HG02759 (cell line): Measurements from ENCODE around the gene COX4I2.
"Not testable (repeated sequence)": the region's sequence is repeated elsewhere in the genome, so short reads cannot be mapped to it uniquely, and the experiment has no call there.

ENCODE experiments used
- ATAC-seq: cut with Tn5 transposase; IDR thresholded peaks from one replicate; pipeline ENCODE4 v1.9.1; 2021; ENCODE audit warnings: mild to moderate bottlenecking, moderate library complexity; ENCODE audit not compliant: unreplicated experiment

Gene COX4I2

GRCh38 chr20:31648104-31648503 is 10.4 kb downstream of the COX4I2 start:
- ATAC-seq: not testable (repeated sequence)

GRCh38 chr20:31652917-31653396 is 15.2 kb downstream of the COX4I2 start:
- no peak for ATAC-seq

DNA sequence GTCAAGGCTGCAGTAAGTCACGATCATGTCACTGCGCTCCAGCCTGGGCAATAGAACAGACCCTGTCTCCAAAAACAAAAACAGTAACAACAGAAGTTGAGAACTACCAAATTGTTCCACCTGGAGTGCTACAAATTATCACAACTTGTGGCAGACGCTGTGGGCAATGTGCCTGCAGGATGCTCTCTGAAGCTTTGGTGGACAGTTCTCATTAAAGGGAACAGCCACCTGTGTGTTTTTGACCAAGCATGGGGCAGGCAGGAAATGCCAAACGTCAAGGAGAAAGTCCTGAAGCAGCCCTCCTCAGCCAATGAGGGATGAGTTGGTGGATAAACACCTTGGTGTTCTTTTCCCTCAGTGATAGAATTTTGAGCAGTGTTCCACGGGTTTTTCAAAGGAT is 15.8 kb downstream of the COX4I2 start:
- no peak for ATAC-seq

GRCh38 chr20:31654534-31654933 is 16.8 kb downstream of the COX4I2 start:
- no peak for ATAC-seq

- peak; percentile 84 for ATAC-seq
Observed at GRCh38 chr20:31661625-31662371, 24.1 kb downstream of the COX4I2 start.

GRCh38 chr20:31662372-31662854 is 24.7 kb downstream of the COX4I2 start:
- no peak for ATAC-seq

GRCh38 chr20:31663524-31663837 is 25.8 kb downstream of the COX4I2 start:
- ATAC-seq: no peak

- ATAC-seq: no peak
Observed at GRCh38 chr20:31663838-31664695, 26.4 kb downstream of the COX4I2 start.

DNA sequence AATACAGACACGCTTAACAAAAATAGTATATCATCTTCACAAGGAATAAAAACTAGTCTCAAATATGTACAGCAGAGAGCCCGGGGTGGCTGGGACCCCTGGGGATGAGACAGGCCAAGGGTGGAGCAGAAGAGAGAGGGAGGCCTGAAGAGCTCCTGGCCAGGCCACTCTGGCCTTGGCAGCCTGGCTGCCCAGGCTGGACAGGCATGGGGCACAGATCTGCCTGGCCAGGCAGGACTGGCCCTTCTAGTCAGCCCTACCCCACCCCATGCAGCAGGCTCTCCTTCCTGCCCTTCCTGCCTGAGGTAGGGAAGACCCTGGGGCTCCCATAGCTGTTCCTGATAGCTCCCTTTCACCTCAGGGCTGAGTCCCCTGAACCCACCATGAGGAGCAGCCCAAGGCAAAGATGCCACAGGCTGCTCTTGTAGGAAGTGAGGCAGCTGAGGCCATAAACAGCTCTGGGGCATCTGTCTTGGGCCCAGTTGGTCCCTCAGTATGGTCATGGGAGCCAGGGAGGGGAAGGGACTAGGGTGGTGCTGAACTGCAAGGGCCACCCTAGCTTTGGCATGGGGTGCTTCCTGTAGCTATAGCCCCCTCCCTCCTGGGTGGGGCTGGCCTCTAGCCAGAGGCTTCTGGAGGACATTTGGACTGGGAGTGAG is 27.1 kb downstream of the COX4I2 start:
- no peak for ATAC-seq

DNA sequence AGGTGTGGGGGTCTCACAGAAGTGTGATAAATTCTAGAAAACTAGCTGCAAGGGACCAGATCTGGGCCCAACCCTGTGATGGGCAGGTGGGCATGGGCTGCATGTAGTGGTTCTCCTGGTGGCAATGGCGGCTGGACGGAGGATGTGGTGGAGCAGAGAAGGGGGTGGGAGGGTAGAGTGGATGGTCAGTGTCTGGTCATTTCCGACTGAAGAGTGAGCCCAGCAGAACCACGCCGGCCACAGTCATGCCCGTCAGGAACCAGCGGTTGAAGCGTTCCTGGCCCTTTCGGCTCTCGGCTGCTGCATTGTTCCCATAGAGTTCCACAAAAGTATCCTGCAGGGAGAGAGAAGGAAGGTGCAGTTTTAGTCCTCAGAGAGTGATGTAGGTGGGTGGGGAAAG is 28.0 kb downstream of the COX4I2 start:
- ATAC-seq: no peak

DNA sequence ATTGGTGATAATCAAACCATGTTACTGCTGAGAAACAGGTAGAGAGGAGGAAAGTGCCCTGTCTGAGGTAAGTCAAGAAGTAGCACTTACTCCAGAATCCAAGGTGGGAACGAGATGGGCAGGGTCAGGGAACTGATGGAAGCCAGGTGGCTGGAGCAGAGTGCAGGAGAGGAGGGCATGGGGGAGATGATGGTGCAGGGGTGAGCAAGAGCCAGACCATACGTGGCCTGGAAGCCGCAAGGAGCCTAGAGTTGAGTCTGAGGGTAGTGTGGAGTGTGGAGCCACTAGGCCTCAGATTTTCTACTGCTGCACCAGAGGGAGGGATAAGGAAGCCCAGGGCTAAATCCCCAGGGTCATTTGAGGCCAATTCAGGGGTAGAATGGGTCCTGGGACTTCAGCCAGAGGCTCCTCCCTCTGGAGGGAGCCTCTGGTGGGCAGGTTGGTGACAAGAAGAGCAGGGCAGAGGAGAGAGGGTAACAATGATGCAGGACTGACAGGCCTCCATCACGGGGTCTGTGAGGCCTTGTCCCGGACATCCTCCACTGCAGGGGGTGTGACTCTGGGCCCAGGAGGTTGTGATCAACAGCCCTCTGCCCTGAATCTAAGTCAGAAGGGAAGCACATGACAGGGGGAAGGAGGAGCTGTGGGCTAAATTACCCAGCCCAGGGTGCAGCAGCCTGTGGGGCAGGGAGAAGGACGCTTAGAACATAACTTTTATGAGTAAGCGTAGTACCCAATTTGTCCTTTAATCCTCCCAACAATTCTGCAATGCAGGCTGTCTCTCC is 28.7 kb downstream of the COX4I2 start:
- no peak for ATAC-seq

GRCh38 chr20:31667315-31668285 is 29.9 kb downstream of the COX4I2 start:
- ATAC-seq: no peak

- not testable (repeated sequence) for ATAC-seq
Observed at GRCh38 chr20:31668944-31669343, 31.2 kb downstream of the COX4I2 start.

- no peak for ATAC-seq
Observed at GRCh38 chr20:31669876-31670275, 32.2 kb downstream of the COX4I2 start.

GRCh38 chr20:31670371-31671228 is 32.9 kb downstream of the COX4I2 start:
- no peak for ATAC-seq

GRCh38 chr20:31671324-31671723 is 33.6 kb downstream of the COX4I2 start:
- ATAC-seq: no peak

DNA sequence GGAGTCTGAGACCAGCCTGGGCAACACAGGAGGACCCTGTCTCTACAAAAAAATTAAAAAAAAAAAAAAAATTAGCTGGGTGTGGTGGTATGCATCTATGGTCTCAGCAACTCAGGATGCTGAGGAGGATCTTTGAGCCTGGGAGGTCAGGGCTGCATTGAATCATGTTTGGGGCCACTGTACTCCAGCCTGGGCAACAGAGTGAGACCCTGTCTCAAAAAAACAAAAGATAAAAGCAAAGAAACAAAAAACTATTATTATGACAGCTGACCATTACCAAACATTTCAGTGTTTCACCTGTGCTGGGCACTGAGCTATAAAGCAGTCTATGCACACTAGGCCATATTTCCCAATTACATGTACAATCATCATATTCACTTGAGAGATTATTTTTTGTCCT is 35.7 kb downstream of the COX4I2 start:
- no peak for ATAC-seq

GRCh38 chr20:31673943-31674463 is 36.3 kb downstream of the COX4I2 start:
- ATAC-seq: no peak
